ENCODE measurements around the gene HCCS. TPM values are rescaled to one million over a fixed set of nuclear protein-coding genes. Genes with fewer than 3 reads are reported as not detected.

The HCCS gene
- 10 to 100 TPM in 2 of 4 donors, 1 to 10 TPM in 2; 1.6 to 26.4 (median 13.0) TPM for total RNA-seq

- WGBS, 2 donors (ENCODE audit: low coverage in 1 of 2) = 40% methylated on average over 51 of the region's 58 CpGs; no CpG with 5 or more reads in 1 of the 2 donors
Observed at GRCh38 chrX:11111037-11111851, at the start of gene HCCS. TSS of gene HCCS (plus strand) at chrX:11111332. CDS start at chrX:11112061, 729 bp downstream.

DNA sequence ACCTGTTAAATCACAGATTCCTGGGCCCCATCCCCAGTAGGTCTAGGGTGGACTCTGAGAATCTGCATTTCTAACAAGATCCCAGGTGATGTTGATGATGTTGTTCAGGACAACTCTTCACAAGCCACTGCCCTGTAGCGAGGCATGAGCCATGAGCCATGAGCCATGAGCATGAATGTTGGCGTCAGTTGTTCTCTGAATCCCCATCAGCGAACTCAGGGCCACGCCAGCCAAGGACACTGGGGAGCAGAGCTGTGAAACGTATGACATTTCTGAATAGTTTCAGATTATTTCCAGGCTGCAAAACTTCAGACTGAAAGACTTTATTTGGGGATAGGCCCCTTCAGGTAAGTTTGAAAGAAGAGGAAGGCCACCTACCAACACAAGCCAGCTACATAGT, 46.9 kb upstream of the HCCS start:
- H3K27me3 ChIP-seq = no peaks in the 10 kb centered on the region
- 93% methylated on average over 5 of the region's 5 CpGs; no CpG with 5 or more reads in 1 of the 2 donors for WGBS, 2 donors (ENCODE audit: low coverage in 1 of 2)
- no peaks in the 10 kb centered on the region for H3K4me1 ChIP-seq
- no peaks in the 10 kb centered on the region for H3K36me3 ChIP-seq
- intact Hi-C loops (cut with DNase I; ENCODE audit: low total_unique reads) = no loop called here
- H3K4me3 ChIP-seq = no peak overlapping the region
- no peak for DNase-seq
- H3K27ac ChIP-seq = no peak overlapping the region
- in situ Hi-C loops (cut with MboI; ENCODE audit: low pct_ligation_motif_present in 1 of 4, low pct_unique_long_range_greater_than_20kb in 1 of 4, low sequenced_read_pairs in 3 of 4) = no loop called here
- no peaks in the 10 kb centered on the region for H3K9me3 ChIP-seq
- TF ChIP-seq, protein P1, sequence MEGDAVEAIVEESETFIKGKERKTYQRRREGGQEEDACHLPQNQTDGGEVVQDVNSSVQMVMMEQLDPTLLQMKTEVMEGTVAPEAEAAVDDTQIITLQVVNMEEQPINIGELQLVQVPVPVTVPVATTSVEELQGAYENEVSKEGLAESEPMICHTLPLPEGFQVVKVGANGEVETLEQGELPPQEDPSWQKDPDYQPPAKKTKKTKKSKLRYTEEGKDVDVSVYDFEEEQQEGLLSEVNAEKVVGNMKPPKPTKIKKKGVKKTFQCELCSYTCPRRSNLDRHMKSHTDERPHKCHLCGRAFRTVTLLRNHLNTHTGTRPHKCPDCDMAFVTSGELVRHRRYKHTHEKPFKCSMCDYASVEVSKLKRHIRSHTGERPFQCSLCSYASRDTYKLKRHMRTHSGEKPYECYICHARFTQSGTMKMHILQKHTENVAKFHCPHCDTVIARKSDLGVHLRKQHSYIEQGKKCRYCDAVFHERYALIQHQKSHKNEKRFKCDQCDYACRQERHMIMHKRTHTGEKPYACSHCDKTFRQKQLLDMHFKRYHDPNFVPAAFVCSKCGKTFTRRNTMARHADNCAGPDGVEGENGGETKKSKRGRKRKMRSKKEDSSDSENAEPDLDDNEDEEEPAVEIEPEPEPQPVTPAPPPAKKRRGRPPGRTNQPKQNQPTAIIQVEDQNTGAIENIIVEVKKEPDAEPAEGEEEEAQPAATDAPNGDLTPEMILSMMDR (IDR thresholded peaks at IDR 0.05) = no peak
- TF ChIP-seq EP300 (IDR thresholded peaks at IDR 0.05; ENCODE audit: low read depth) (no peak), POLR2A (IDR thresholded peaks at IDR 0.05) (no peak), POLR2AphosphoS5 (IDR thresholded peaks at IDR 0.05) (no peak)

More at GRCh38 chrX:11111037-11111851, at the start of gene HCCS:
- Histone ChIP-seq H3K4me1 (peaks cover 8 to 19% (median 9%) of the 10 kb centered on the region in 4 donors), H3K4me3 (peak within 1 kb of the TSS; percentile 46 to 80 (median 64)), H3K27me3 (no peaks in the 10 kb centered on the region), H3K27ac (peak within 1 kb of the TSS; percentile 86 to 97 (median 91)), H3K36me3 (peaks cover 0 to 9% (median 2%) of the 10 kb centered on the region in 4 donors), H3K9me3 (no peaks in the 10 kb centered on the region)
- intact Hi-C loops (cut with DNase I; ENCODE audit: low total_unique reads) (no loop called here), in situ Hi-C loops (cut with MboI; ENCODE audit: low pct_ligation_motif_present in 1 of 4, low pct_unique_long_range_greater_than_20kb in 1 of 4, low sequenced_read_pairs in 3 of 4) (loop anchor here in 1 of 4 donors (25.0 kb wide), 1 partner anchor 924 kb away; no protein-coding TSS in a partner anchor)
- peak; percentile 87 for DNase-seq
- TF ChIP-seq POLR2AphosphoS5 (IDR thresholded peaks at IDR 0.05) (peak; percentile 85 to 96 (median 93)), POLR2A (IDR thresholded peaks at IDR 0.05) (peak; percentile 95), EP300 (IDR thresholded peaks at IDR 0.05; ENCODE audit: low read depth) (no peak)
- TF ChIP-seq, protein P1 (IDR thresholded peaks at IDR 0.05) = peak in 1 of 5 experiments; percentile 14

DNA sequence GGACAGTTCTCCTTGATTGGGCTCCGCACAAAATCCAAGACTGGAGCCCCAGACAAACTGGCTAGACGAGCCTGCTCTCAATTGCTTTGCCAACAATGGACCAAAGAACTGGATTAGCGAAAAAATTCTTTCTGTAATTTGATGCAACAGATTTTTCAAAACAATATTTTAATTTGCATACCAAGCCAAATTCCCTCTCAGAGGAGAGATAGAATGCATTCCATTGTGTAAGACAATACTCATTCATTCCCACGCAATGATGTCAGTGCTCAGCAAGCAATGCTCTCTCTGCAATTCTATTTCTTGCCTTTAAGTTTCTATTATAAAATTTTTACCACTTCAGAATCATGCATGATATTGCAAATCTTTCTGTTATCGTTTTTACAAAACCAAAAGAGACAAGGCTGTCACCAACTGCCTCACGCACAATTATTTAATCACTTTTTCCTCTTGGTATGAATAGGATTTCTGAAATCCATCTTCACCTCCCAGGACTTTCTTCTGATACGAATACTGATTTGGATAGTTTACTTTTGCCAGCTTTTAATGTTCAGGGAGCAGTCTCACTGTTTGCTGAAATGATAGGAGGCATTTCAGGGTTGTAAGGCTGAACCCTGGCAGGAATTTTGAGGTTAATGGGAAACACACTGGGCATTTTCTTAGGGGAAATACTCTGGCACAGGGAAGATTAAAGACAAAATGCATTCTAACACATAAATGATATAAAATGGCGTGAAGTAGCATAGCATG, 46.1 kb upstream of the HCCS start:
- Histone ChIP-seq H3K27ac (no peak overlapping the region), H3K4me3 (no peak overlapping the region), H3K36me3 (no peaks in the 10 kb centered on the region), H3K4me1 (no peaks in the 10 kb centered on the region), H3K27me3 (no peaks in the 10 kb centered on the region), H3K9me3 (no peaks in the 10 kb centered on the region)
- intact Hi-C loops (cut with DNase I; ENCODE audit: low total_unique reads) (no loop called here), in situ Hi-C loops (cut with MboI; ENCODE audit: low pct_ligation_motif_present in 1 of 4, low pct_unique_long_range_greater_than_20kb in 1 of 4, low sequenced_read_pairs in 3 of 4) (no loop called here)
- WGBS, 2 donors (ENCODE audit: low coverage in 1 of 2) = 72 to 84% methylated on average over 4 to 8 of the region's 8 CpGs
- DNase-seq = no peak
- TF ChIP-seq POLR2A (IDR thresholded peaks at IDR 0.05) (no peak), EP300 (IDR thresholded peaks at IDR 0.05; ENCODE audit: low read depth) (no peak), POLR2AphosphoS5 (IDR thresholded peaks at IDR 0.05) (no peak)
- TF ChIP-seq, protein P1 (IDR thresholded peaks at IDR 0.05) = no peak

DNA sequence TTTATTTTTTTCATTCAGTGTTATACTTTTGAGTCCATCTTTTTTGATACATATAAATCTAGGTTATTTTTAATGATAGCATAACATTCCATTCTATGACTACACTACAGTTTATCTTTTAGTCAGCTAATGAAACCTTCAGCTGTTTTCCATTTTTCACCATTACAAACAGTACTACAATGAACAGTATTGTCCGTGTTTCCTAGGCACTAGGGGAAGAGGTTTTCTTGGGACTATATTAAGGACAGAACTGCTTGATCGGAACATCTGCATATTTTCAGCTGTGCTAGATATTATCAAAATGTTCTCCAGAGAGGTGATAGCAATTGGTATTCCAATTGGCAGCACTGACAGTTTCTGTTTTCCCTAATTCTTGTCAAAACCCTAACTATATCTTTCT, 44.3 kb upstream of the HCCS start:
- TF ChIP-seq POLR2AphosphoS5 (IDR thresholded peaks at IDR 0.05) = no peak
- Histone ChIP-seq H3K36me3 (no peaks in the 10 kb centered on the region), H3K27ac (no peak overlapping the region), H3K4me1 (no peaks in the 10 kb centered on the region), H3K4me3 (no peak overlapping the region), H3K9me3 (no peaks in the 10 kb centered on the region), H3K27me3 (no peaks in the 10 kb centered on the region)
- DNase-seq = no peak
- WGBS, 2 donors (ENCODE audit: low coverage in 1 of 2) = 75% methylated on average over 2 of the region's 2 CpGs; no CpG with 5 or more reads in 1 of the 2 donors
- intact Hi-C loops (cut with DNase I; ENCODE audit: low total_unique reads) (no loop called here), in situ Hi-C loops (cut with MboI; ENCODE audit: low pct_ligation_motif_present in 1 of 4, low pct_unique_long_range_greater_than_20kb in 1 of 4, low sequenced_read_pairs in 3 of 4) (no loop called here)
